NCI-H2227 (cell line): ENCODE measurements around the gene NKX2-2.
"Not testable (repeated sequence)": the region's sequence is repeated elsewhere in the genome, so short reads cannot be mapped to it uniquely, and the experiment has no call there.

Source experiments
- DNase-seq: peaks from one replicate; lab custom pipeline; 2025; ENCODE audit not compliant: unreplicated experiment; lab: John Stamatoyannopoulos, UW

Gene NKX2-2

DNA sequence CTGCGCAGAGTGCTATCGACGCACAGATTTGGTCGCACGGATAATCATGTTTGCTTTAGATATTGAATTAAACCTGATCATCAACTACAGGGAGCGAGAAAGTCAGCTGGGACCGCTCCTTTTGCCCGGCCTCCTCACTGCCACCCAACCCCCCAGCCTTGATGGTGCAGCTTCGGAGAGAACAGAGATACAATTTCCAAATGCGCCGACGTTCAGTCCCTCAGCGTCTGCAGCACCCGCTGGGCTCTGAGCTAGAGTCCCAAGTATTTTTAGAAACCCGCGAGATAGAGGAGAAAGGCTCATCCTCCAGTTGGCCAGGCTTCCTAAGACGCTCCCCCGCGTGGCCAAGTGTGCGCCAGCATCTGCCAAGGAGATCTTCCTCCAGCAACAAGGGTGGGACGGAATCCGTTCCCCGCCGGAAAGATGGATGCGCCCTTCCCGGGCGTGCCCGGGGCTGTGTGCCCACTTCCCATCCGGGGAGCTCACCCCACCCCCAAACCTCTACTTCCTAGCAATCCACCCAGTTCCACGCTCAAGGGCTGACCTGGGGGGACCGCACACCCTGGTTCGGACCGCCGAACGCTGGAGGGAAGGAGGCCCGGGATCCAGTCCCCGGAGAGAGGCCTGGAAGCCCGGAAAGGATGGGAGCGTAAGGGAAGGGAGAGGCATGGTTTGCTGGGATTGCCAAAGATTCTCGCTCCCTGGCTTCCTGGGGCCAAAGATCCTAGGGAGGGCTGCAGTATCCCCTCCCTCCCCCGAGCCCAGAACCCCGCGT, 4.1 kb downstream of the NKX2-2 start:
- peak; percentile 26 for DNase-seq

DNA sequence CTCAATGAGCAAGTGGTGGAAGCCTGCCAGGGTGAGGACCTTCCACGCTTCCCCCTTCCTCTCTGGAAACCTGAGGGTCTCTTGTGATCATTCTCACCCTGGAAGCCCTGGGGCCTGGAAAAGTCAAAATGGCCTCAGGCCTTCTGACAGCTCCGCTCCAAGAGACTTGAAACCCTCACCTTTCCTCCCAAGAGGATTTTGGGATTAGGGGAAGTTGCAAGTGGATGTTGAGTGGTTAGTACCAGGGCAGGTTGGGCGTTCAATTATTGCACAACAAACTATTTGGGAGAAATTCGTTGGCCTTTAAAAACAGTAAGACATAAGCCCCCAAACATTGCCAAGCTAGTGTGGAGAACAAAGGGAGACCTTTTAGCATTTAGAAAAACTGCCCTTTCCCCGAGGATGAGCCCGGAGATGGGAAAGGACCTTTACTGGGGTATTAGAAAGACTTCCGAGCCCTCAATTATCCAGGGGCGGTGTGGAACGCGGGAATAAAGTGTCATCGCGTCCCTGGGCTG, 4.7 kb downstream of the NKX2-2 start:
- DNase-seq: no peak

DNA sequence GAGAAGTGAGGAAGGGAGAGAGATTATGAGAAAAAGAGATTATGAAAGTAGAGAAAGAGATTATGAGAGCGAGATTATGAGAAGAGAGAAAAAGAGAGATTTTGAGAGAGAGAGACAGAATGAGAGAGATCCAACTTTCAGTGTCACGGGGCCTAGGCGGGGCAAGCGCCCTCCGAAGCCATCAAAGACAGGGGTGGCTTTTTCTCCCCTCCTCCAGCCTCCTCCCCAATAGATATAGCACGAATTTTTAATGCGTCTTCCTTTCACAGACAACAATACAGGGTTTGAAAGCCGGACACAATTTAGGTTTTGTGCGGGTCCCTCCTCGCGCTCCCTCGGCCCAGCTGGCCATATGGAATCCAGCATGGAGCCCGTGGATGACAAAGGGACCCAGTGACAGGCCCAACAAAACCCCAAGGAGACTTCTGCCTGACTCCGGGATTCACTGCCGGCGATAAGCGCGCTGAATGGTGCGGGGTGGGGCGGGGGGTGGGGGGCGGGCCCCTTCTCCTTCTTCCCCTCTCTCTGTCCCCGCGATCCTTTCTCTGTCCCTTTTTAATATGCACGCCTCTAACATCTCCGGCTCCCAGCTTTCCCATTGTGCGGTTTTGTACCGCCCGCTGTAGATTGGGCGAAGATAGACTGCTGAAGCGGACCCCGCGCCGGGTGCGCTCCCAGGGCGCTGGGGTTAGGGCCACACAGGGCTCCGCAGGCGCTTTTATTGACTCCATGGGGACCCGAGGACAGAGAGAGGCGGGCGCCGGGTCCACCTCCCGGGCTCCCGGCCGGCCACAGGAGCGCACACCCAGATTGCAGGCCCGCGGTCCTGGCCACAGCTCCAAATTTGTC, 5.4 kb downstream of the NKX2-2 start:
- no peak for DNase-seq

DNA sequence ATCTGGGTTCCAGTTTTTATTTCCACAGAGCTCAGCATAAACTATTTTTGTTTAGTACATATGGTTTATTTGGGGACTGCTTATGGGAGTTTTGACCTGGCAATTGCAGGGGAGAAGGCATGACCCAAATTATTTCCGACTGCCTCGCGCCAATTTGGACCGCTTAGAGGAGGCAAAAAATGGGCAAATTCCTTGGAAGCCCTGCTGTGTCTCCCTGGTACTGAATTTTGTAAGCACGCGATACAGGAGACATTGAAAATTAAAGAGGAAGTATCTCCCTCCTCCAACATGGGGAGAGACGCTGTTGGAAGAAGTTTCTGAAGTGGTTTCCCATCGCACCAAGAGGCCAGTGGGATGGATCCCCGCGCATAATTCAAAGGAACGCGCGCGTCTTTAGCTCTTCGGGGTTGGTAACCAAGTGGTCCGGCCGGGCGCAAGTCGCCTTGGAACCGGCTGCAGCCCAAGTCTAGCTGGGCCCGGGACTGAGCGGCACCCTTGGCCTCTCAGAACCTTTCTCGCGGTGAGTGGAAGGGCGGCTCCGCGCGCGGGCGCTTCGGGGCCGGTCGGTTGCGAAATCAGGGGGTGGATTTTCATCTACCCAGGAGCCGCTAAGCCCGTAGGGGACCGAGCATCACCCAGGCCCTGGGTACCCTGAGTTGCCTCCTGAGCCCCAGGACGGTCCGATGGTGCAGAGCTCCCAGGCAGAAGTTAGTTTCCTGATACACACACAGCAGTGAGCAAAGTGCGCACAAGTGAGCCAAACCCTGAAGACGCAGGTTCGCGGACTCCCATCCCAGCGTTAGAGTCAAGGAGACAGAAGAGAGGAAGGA, 6.2 kb downstream of the NKX2-2 start:
- no peak for DNase-seq

DNA sequence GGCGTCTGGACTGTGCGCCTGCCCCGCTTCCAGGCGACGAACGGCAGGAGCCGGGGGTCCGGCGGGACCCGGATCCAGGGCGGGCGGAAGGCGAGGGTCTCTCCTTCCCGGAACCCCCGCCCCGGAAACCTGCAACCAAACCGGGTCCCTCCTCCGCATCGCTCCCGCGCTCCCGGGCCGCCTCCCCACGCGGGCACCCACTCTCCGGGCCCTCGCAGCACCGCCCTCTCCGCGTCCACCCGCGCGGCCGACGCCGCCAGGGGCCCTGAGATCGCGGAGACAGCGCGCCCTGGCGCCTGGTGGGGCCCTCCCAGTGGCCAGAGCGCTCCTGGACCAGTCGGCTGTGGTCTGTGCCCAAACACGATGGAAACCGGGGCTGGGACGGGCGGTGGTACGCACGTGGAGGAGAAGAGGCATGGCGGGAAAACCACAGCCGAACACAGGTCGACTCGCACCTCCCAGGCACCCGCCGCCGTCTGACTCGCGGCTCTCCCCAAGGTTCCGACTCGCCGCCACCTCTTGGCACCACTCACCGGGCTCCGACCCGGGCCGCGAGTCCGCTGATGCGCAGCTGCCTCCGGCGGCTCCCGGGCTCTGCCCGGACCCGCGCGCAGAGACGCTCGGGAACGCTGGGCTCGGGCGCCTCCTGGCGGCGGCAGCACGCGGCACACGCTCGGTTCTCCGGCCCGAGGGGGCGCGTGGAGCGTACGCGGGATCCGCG, 7.9 kb downstream of the NKX2-2 start:
- peak; percentile 65 for DNase-seq

DNA sequence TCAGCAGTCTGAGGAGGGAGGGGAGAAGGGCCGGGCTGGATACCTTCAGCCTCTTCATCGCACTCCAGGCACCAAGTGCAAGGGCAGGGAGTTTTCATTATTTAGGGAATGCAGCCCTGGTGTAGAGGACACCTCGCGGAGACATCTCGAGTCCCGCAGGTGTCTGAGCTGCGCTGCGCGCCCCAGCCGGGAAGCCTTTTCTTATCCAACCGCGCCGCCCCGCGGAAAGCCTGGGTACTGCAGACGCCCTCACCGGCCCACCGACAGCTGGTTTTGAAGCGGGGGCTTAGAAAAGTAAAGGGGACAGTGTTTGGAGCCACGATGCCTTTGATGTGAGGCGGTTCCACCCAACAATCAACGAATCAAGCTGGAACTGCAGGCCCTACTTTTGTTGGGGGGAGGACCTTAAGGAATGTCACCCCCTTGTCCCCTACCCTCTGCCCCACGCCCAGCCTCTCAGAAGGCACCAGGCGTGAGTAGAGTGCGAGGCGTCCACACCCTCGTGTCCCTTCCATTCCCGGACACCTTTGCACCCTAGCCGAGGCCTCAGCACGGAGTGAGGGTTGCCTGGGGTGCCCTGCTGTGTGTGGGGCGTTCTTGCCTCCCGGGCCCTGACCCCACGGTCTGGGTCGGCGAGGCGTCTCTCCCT, 8.6 kb downstream of the NKX2-2 start:
- peak; percentile 73 for DNase-seq

DNA sequence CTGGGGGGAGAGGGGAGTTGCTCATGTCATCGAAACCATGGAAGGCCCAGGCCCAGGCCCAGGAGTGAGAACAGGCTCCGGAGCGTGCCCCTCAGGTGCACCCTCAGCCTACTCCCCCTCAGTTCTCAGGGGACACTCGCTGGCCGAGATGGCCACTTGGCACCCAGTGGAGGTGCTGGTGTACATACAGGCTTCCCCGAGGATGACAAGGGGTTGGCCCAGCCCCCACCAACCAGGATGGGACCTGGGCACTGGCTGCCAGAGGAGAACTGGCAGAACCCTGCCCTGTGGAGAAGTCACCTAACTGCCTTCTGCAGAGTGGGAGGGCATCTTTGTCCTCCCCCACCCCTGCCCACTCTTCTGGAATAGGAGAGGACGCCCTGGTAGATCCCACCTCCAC, 9.5 kb downstream of the NKX2-2 start:
- no peak for DNase-seq

DNA sequence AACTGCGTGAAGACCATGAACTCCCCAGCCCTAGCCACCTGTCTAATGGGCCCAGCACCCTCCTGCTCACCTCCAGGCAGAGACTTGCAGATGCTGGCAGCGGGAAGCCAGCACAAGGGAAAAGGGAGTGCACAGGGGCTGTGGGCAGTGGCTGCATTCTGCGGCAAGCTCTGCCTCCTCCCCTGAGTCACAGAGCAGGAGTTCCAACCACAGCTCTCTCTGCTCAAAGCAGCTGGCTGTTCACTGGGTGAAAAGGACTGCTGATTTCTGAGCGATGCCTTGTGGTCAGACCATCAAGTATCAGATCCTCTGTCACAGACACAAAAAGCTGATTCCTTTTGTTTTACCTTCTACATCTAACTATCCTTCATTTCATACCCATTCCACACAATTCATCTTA, 10.5 kb downstream of the NKX2-2 start:
- no peak for DNase-seq

DNA sequence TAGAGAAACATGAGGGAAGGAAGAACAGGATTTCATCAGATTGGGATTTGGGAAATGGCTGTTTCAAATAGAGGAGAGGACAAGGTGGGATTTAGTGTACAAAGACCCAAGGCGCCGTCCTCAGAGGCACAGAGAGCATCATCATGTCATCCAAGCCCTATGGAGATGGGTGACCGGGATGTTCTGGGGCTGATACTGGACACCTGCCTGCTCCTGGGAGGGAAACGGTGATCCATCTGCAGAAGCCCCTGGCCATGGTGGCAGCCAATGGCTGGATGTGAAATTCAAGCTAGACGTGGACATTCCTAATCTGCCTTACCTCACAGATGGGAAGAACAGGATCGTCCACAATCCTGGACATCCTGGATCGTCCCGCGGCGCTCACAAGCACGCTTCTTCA, 12.7 kb downstream of the NKX2-2 start:
- no peak for DNase-seq

DNA sequence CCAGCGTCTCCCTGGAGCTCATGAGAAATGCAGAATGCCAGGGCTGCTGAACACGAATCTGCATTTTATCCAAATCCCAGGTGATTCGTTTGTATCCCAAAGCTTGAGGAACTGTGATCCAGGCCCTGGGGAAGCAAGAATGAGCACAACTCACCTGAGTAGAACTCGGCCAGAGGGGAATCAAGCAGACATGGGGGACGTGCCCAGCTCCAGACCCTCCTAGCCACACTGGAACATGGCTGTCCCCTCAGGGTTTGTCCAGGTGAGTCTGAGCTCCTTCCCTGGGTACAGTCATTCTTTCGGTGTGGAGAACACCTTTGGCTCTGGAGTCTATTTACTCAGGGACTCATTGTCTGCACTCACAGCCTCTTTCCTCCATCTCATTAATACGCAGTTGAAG, 13.3 kb downstream of the NKX2-2 start:
- DNase-seq: no peak

DNA sequence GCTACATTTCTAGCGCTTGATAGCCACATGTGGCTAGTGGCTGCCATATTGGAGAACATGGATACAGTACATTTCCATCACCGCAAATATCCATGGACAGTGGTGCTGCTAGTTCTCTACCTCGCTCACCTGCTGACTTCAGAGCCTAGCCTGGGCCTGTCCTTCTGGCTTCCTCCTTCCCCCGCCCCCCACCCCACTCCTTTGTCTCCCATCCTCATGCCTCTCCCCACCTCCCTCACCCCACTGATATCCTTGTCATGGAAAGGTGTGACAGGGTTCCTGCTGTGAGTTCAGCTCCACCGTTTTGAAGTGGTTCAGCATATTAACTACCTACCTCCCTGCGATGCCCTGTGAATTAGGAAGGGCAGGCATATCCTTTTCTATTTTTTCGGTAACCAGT, 14.2 kb downstream of the NKX2-2 start:
- DNase-seq: no peak

DNA sequence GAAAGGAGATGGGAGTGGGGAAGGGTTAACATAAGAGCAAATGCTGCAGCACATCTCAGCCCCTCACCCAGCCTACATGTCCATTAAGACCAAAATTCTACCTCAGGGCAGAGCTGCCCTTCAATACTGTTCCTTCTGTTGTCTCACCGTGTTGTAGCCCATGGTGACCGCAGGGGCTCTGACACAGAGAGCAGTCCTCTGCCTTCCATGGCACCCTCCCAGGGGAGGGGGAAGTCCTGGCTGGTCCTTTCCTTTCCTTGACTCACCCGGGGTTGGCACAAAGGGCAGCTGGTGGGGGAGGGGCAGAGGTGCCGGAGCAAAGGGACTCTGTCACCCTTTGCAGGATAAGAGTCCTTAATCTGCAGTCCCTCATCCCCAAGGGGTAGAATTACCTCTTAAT, 15.2 kb downstream of the NKX2-2 start:
- DNase-seq: no peak

DNA sequence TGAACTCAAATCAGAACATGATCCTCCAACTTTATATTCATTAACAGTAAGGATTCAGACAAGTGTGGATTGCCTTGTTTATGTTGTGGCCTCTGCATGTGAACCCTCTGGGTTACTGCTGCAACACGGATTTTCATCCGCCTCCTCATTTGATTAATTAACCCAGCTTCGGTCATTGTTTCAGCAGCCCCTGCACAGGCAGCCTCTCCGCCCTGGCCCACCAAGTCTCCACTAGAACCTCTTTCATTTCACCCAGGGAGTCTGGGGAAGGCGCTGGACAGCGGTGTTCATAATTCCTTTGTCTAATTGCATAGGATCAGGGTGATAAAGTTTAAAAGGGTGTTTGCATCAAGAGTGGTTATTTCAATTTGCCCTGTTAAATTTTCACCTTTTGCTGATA, 15.7 kb downstream of the NKX2-2 start:
- DNase-seq: no peak

DNA sequence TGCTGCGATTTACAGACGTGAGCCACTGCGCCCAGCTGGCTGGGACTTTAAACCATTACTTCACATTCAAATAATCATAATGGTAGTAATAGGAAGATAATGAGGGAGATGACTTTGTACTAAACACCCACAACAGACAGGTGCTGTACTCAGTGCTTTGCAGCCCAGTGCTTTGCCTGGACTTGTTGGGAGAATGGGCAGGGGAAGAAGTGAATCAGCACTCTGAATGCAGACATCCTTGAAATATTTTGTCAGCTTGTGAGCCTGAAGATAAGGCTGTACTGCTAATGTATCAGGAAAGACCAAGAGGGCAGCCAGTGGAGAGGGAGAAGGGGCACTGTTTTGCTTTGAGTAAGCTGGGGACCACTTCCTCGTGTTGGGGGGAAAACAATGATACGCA, 17.4 kb downstream of the NKX2-2 start:
- no peak for DNase-seq

DNA sequence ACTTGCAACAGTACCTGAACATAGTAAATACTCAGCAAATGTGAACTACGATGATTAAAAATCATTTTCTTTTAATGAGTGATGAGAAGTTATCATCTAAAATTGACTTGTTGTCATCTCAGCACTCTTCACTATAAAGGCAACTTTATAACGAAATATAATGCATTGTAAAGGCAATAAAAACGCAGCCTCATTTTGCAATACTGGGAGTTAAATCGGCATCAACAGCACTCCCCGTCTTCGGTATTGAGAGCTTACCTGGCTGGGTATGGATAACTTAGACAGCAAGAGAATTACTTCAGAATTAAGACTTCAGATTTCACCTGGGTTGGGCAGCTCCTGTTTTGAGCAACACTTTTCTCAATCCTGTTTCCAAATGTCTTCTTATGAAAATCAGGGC, 20.8 kb downstream of the NKX2-2 start:
- DNase-seq: no peak

DNA sequence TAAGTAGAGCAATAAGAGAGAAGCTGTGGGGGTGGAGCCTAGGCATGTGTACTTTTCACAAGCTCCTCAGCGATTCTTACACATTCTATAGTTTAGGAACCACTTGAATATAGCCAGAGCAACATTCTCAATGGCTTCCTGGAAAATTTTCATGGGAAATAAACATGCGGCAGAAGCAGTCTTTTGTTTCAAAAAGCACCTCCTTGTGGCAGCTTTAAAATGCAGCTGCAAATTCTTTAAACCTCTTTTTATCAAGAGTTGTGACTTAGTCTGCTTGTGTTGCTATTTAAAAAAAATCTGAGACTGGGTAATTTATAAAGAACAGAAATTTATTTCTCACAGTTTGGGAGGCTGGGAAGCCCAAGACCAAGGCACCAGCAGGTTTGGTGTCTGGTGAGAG, 23.8 kb downstream of the NKX2-2 start:
- DNase-seq: no peak

DNA sequence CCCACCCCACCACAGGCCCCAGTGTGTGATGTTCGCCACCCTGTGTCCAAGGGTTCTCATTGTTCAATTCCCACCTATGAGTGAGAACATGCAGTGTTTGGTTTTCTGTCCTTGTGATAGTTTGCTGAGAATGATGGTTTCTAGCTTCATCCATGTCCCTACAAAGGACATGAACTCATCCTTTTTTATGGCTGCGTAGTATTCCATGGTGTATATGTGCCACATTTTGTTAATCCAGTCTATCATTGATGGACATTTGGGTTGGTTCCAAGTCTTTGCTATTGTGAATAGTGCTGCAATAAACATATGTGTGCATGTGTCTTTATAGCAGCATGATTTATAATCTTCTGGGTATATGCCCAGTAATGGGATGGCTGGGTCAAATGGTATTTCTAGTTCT, 33.7 kb downstream of the NKX2-2 start:
- DNase-seq: not testable (repeated sequence)

DNA sequence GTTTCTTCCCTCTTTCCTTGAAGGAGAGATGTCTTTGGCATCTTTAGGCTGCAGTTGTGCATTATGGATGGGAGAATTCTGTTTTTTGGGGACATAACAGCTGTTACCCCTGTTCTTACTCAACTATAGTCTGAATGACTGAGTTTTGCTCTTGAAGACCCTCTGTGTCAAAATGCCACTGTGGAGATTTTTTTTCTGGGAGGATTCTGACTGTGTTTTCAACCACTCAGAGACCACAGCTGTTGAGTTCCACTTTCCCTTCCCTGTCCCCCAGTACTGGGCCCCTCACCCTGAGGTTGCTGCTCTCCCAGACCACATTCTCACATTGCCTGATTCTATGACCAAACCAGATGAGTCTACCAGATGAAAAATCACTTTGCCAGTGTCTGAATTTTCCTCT, 48.1 kb downstream of the NKX2-2 start:
- no peak for DNase-seq

DNA sequence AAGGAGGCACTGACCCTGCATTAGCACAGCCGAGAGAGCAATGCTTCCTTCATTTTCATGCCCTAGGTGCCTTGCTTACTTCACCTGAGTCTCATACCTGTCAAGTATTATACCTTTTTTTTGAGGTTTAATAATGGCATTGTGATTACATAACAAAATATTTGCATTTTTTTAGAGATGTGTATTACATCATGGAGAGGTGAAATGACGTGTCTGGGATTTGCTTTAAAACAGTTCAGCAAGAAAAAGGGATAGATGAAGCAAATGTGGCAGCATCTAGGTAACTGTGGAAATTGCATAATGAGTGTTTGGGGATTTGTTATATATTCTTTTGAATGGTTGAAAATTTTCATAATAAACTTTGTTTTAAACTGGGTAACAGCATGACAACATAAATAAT, 48.9 kb downstream of the NKX2-2 start:
- DNase-seq: no peak
